Measurements from ENCODE around the gene COL2A1. TPM values are rescaled to one million over a fixed set of nuclear protein-coding genes. Genes with fewer than 3 reads are reported as not detected.

Gene COL2A1
- not detected for polyA plus RNA-seq

- H3K4me3 Mint-ChIP-seq: peak within 1 kb of the TSS; percentile 75 to 90 (median 79)
- peaks cover 77% of the 10 kb centered on the region for H3K27me3 Mint-ChIP-seq
- H3K4me1 Mint-ChIP-seq: peaks cover 16 to 27% (median 19%) of the 10 kb centered on the region in 3 donors
- H3K27ac Mint-ChIP-seq: peak within 1 kb of the TSS in 2 of 3 donors; percentile 59 to 69
- H3K9me3 Mint-ChIP-seq: peaks cover 0 to 2% (median 0%) of the 10 kb centered on the region in 3 donors
- no peaks in the 10 kb centered on the region for H3K36me3 Mint-ChIP-seq
These were observed at the start of gene COL2A1 for GRCh38 chr12:48004053-48004941. COL2A1 (minus strand) TSS chr12:48004476; CDS start chr12:48004321, 155 bp downstream.

GRCh38 chr12:48053883-48054282 lies 49.6 kb upstream of the COL2A1 start:
- Mint-ChIP-seq H3K4me3 (no peak overlapping the region), H3K9me3 (peaks cover 0 to 2% (median 1%) of the 10 kb centered on the region in 3 donors)

GRCh38 chr12:48053122-48053521 lies 48.8 kb upstream of the COL2A1 start:
- no peak overlapping the region for H3K4me3 Mint-ChIP-seq
- H3K9me3 Mint-ChIP-seq: no peaks in the 10 kb centered on the region

More at GRCh38 chr12:48053883-48054282, 49.6 kb upstream of the COL2A1 start:
- peaks cover 7% of the 10 kb centered on the region for H3K36me3 Mint-ChIP-seq
- H3K27ac Mint-ChIP-seq: no peak overlapping the region
- no peaks in the 10 kb centered on the region for H3K27me3 Mint-ChIP-seq
- peaks cover 0 to 3% (median 0%) of the 10 kb centered on the region in 3 donors for H3K4me1 Mint-ChIP-seq

DNA sequence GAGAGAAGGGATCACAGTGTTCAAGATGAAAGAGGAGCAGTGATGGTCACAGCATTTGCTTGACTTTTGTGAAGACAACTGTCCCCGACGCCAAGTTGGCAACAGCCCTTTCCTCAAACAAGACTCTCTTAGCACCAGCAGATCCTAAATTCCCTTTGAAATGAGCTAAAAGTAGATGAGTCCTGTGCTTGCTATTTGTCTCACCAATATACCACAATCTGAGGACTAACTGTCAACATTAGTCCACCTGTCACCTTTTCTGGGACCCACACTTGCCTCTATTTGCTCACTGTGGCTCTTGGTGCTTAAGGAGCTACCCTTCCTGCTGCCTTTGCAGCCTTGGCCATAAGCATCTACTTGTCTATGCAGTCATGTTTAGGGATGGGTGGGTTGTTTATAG lies 47.4 kb upstream of the COL2A1 start:
- no peaks in the 10 kb centered on the region for H3K36me3 Mint-ChIP-seq
- no peak overlapping the region for H3K4me3 Mint-ChIP-seq
- no peak overlapping the region for H3K27ac Mint-ChIP-seq
- no peaks in the 10 kb centered on the region for H3K4me1 Mint-ChIP-seq
- H3K9me3 Mint-ChIP-seq: no peaks in the 10 kb centered on the region
- no peaks in the 10 kb centered on the region for H3K27me3 Mint-ChIP-seq

More at GRCh38 chr12:48053122-48053521, 48.8 kb upstream of the COL2A1 start:
- H3K4me1 Mint-ChIP-seq: no peaks in the 10 kb centered on the region
- H3K27ac Mint-ChIP-seq: no peak overlapping the region
- no peaks in the 10 kb centered on the region for H3K36me3 Mint-ChIP-seq
- no peaks in the 10 kb centered on the region for H3K27me3 Mint-ChIP-seq

- Mint-ChIP-seq H3K27ac (no peak overlapping the region), H3K36me3 (peaks cover 1% of the 10 kb centered on the region), H3K4me3 (no peak overlapping the region), H3K4me1 (no peaks in the 10 kb centered on the region), H3K9me3 (no peaks in the 10 kb centered on the region), H3K27me3 (no peaks in the 10 kb centered on the region)
These were observed 45.9 kb upstream of the COL2A1 start for GRCh38 chr12:48050174-48050573.

DNA sequence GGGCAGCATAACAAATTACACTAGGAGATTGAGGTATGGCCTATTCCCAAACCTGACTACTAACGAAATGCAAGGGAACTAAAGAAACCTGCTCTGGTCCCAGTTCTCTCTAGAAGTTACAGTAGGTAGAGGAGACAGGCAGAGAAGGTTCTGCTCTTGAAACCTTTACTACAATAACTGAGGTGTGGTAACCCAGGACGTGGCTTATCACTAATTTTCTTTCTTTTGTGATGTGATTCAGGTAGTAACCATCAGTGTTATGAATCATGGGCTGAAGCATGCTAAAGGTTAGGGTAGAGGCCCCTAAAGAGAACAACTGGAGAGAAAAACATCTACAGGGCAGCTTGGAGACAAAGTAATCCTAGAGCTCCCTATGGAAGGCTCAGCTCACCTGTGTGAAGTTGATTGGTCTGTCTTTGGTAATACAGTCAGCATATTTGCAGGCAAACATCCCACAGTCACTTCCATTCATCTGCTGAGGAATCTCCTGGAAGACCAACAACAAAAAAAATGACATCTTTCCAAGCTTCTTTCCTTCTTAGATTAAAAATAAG lies 41.8 kb upstream of the COL2A1 start:
- H3K27me3 Mint-ChIP-seq: no peaks in the 10 kb centered on the region
- no peak overlapping the region for H3K27ac Mint-ChIP-seq
- no peaks in the 10 kb centered on the region for H3K9me3 Mint-ChIP-seq
- no peaks in the 10 kb centered on the region for H3K4me1 Mint-ChIP-seq
- no peak overlapping the region for H3K4me3 Mint-ChIP-seq
- peaks cover 1% of the 10 kb centered on the region for H3K36me3 Mint-ChIP-seq

- no peaks in the 10 kb centered on the region for H3K4me1 Mint-ChIP-seq
- H3K27ac Mint-ChIP-seq: no peak overlapping the region
- peaks cover 1% of the 10 kb centered on the region for H3K36me3 Mint-ChIP-seq
- H3K9me3 Mint-ChIP-seq: no peaks in the 10 kb centered on the region
- H3K4me3 Mint-ChIP-seq: no peak overlapping the region
- H3K27me3 Mint-ChIP-seq: no peaks in the 10 kb centered on the region
These were observed 41.0 kb upstream of the COL2A1 start for GRCh38 chr12:48045061-48045846.

DNA sequence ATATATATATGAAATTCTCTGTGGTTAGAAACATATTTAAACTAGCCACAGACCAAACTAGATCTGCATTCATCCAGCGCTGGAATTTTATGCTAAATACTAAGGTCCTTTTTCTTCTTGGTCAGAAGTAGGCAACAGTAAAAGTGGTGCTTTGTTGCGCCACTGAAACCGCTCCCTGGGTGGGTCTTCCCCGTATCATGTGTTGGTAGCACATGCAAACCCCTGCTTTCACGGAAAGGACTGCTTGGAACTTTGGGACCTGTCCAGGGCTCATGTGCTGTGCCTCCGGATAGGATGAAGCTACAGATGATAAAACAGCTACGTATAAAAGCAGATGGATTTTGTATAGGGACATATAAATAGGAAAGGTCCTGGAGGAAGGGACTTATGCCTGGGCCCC lies 40.1 kb upstream of the COL2A1 start:
- no peak overlapping the region for H3K27ac Mint-ChIP-seq
- peaks cover 1% of the 10 kb centered on the region for H3K36me3 Mint-ChIP-seq
- no peaks in the 10 kb centered on the region for H3K9me3 Mint-ChIP-seq
- no peaks in the 10 kb centered on the region for H3K27me3 Mint-ChIP-seq
- no peak overlapping the region for H3K4me3 Mint-ChIP-seq
- peaks cover 4 to 6% (median 5%) of the 10 kb centered on the region in 3 donors for H3K4me1 Mint-ChIP-seq

GRCh38 chr12:48043771-48044170 lies 39.5 kb upstream of the COL2A1 start:
- H3K36me3 Mint-ChIP-seq: peaks cover 1% of the 10 kb centered on the region
- H3K9me3 Mint-ChIP-seq: no peaks in the 10 kb centered on the region
- no peak overlapping the region for H3K4me3 Mint-ChIP-seq
- no peaks in the 10 kb centered on the region for H3K27me3 Mint-ChIP-seq
- no peak overlapping the region for H3K27ac Mint-ChIP-seq
- H3K4me1 Mint-ChIP-seq: peaks cover 5 to 7% (median 6%) of the 10 kb centered on the region in 3 donors

GRCh38 chr12:48041591-48042423 lies 37.5 kb upstream of the COL2A1 start:
- H3K4me1 Mint-ChIP-seq: peaks cover 13 to 14% (median 13%) of the 10 kb centered on the region in 3 donors
- H3K4me3 Mint-ChIP-seq: no peak overlapping the region
- no peak overlapping the region for H3K27ac Mint-ChIP-seq
- no peaks in the 10 kb centered on the region for H3K27me3 Mint-ChIP-seq
- no peaks in the 10 kb centered on the region for H3K9me3 Mint-ChIP-seq
- peaks cover 1% of the 10 kb centered on the region for H3K36me3 Mint-ChIP-seq

DNA sequence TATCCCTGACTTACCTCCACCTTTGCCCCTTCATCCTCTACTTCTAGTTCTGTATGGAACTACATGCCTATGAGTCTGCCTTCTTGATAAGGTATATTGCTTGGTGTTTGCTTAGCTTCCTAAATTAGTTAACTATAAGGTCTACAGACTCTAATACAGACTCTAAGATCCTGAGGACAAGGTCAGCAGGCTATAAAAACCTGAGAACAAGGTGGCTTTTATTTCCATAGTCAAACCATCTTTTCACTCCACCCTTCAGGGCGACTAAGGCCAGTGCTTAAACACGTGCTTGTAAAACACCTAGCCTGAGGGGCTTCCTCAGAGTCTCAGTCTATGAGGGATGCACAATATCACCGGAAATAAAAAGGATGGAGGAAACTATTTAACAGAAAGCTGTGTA lies 36.1 kb upstream of the COL2A1 start:
- no peaks in the 10 kb centered on the region for H3K9me3 Mint-ChIP-seq
- no peaks in the 10 kb centered on the region for H3K27me3 Mint-ChIP-seq
- H3K4me1 Mint-ChIP-seq: peaks cover 13 to 14% (median 13%) of the 10 kb centered on the region in 3 donors
- no peak overlapping the region for H3K4me3 Mint-ChIP-seq
- H3K27ac Mint-ChIP-seq: peak overlapping the region in 1 of 3 donors; percentile 60
- no peaks in the 10 kb centered on the region for H3K36me3 Mint-ChIP-seq

GRCh38 chr12:48039151-48039550 lies 34.9 kb upstream of the COL2A1 start:
- no peaks in the 10 kb centered on the region for H3K9me3 Mint-ChIP-seq
- H3K4me3 Mint-ChIP-seq: no peak overlapping the region
- no peaks in the 10 kb centered on the region for H3K36me3 Mint-ChIP-seq
- no peaks in the 10 kb centered on the region for H3K27me3 Mint-ChIP-seq
- peaks cover 13 to 14% (median 13%) of the 10 kb centered on the region in 3 donors for H3K4me1 Mint-ChIP-seq
- no peak overlapping the region for H3K27ac Mint-ChIP-seq

DNA sequence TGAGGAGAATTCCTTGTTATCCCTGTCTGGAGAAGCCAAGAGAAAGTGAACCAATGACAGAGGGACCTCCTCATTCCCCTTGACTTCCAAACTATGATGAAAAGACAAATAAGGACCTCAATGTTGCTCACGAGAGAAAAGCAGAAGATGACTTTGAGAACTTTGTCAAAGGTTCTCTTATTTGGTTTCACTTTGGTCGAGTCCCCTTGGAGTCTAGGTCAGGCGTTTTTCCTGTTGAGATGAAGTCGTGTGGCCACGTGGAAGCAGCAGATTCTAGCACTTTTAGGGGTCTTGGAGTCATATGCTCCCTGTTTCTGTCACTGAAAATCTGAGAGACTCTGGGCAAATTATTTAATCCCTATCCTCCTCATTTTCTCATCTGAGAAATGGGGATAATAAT lies 33.8 kb upstream of the COL2A1 start:
- no peaks in the 10 kb centered on the region for H3K27me3 Mint-ChIP-seq
- H3K9me3 Mint-ChIP-seq: no peaks in the 10 kb centered on the region
- H3K36me3 Mint-ChIP-seq: no peaks in the 10 kb centered on the region
- peak overlapping the region in 1 of 3 donors; percentile 33 for H3K27ac Mint-ChIP-seq
- H3K4me3 Mint-ChIP-seq: peak overlapping the region in 1 of 4 donors; percentile 39
- peaks cover 13 to 14% (median 13%) of the 10 kb centered on the region in 3 donors for H3K4me1 Mint-ChIP-seq

DNA sequence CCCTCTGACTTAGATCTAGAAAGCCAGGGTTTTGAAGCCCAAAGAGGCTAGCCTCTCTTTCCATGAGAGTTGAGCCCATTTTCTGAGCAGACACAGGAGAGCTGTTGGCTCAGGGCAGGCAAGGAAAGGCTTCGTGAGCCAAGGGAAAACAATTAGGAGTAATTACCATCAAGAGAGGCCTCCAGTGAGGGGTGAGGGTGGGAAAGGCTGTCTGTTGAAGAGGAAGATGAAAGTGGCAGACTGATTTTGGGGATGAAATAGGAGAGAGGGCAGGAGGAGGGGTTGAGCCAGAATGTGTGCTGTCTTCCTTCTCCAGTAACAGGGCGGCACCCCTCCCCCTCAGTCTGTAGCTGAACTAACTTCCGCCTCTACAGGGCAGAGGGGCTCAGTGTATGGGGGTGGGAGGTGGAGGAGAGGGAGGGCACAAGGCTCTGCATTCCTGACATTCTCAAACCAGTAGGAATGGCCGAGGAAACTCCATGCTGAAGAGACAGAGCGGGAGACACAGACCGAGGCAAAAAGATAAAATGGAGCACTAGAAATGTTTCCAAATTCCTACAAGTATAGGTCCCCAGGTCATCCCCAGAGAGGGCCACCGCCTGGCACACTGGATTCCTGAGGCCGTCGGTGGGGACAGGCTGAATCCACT lies 33.1 kb upstream of the COL2A1 start:
- Mint-ChIP-seq H3K4me1 (peaks cover 13 to 14% (median 13%) of the 10 kb centered on the region in 3 donors), H3K27me3 (peaks cover 1% of the 10 kb centered on the region), H3K27ac (no peak overlapping the region), H3K9me3 (no peaks in the 10 kb centered on the region), H3K36me3 (no peaks in the 10 kb centered on the region), H3K4me3 (no peak overlapping the region)
